ENCODE data around the gene RB1.

Gene RB1

GRCh38 chr13:48383384-48383783 is 79.8 kb downstream of the RB1 start:
- 89 to 92% methylated on average over 2 of the region's 2 CpGs for WGBS, 2 experiments
- Histone ChIP-seq H3K27ac (ENCODE audit: insufficient read depth, low read depth, low read length, poor library complexity, severe bottlenecking) (no peak overlapping the region), H3K27me3 (ENCODE audit: control insufficient read depth, insufficient read depth, low read length, poor library complexity, severe bottlenecking) (no peaks in the 10 kb centered on the region), H3K9me3 (ENCODE audit: control insufficient read depth, low read length) (no peaks in the 10 kb centered on the region), H3K36me3 (ENCODE audit: control insufficient read depth, insufficient read depth, low read length) (no peaks in the 10 kb centered on the region), H3K4me3 (ENCODE audit: insufficient read depth, low read depth, low read length) (no peak overlapping the region), H3K4me1 (ENCODE audit: control insufficient read depth, insufficient read depth, low read length) (no peaks in the 10 kb centered on the region)

DNA sequence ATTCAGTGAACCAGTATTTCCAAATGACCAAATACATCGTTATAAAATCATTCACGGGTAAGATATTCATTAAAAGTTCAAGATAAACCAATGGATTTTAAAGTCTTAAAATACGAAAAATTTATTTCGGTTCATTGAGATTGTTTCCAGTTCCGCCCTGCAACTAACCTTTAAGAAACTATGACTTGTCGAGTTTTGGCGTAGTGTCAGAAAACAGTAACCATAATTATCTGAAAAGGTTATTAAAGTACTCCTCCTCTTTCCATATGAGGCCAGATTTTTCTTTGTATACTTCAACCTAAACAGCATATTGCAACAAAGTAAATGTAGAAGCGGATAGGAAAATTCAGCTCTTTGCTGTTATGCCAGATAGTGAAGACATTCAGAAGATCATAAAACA is 83.3 kb downstream of the RB1 start:
- H3K27me3 ChIP-seq (ENCODE audit: control insufficient read depth, insufficient read depth, low read length, poor library complexity, severe bottlenecking) = no peaks in the 10 kb centered on the region
- H3K4me3 ChIP-seq (ENCODE audit: insufficient read depth, low read depth, low read length) = no peak overlapping the region
- H3K36me3 ChIP-seq (ENCODE audit: control insufficient read depth, insufficient read depth, low read length) = no peaks in the 10 kb centered on the region
- no peaks in the 10 kb centered on the region for H3K9me3 ChIP-seq (ENCODE audit: control insufficient read depth, low read length)
- no peak overlapping the region for H3K27ac ChIP-seq (ENCODE audit: insufficient read depth, low read depth, low read length, poor library complexity, severe bottlenecking)
- H3K4me1 ChIP-seq (ENCODE audit: control insufficient read depth, insufficient read depth, low read length) = no peaks in the 10 kb centered on the region
- WGBS, 2 experiments = 96 to 99% methylated on average over 6 to 8 of the region's 8 CpGs

- no peak overlapping the region for H3K27ac ChIP-seq (ENCODE audit: insufficient read depth, low read depth, low read length, poor library complexity, severe bottlenecking)
- H3K4me1 ChIP-seq (ENCODE audit: control insufficient read depth, insufficient read depth, low read length) = no peaks in the 10 kb centered on the region
- WGBS, 2 experiments = 90 to 97% methylated on average over 3 of the region's 3 CpGs
- H3K27me3 ChIP-seq (ENCODE audit: control insufficient read depth, insufficient read depth, low read length, poor library complexity, severe bottlenecking) = no peaks in the 10 kb centered on the region
- no peaks in the 10 kb centered on the region for H3K9me3 ChIP-seq (ENCODE audit: control insufficient read depth, low read length)
- no peaks in the 10 kb centered on the region for H3K36me3 ChIP-seq (ENCODE audit: control insufficient read depth, insufficient read depth, low read length)
- H3K4me3 ChIP-seq (ENCODE audit: insufficient read depth, low read depth, low read length) = no peak overlapping the region
Observed at GRCh38 chr13:48391257-48391656, 87.7 kb downstream of the RB1 start.

DNA sequence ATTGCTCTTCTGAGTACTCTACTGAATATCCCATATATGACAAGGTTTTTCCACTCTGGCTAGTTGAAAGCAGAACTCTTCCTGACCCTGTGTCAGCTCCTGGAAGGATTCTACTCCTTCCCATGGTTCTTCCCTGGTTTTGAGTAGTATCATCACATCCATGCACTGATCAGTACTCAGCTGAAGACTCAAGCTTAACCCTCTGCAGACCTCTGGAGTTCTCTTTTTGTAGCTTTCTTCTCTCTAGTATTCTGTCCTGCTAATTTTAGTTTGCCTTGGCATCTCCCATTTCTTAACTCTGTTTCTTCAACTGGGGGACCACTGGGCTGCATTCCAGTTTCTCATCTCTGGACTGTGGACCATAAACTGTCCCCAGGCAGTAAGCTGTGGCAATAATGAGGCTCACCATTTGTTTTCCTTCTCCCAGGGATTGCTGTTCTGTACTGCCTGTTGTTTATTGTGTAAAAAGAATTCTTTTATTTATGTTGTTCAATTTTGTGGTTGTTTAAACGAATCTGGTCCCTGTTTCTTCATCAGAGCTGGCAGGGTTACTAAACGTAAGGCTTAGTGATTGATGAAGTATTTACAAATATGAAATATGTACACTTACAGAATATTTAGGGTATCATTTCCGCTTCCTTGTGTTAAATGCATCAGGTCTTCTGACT is 89.6 kb downstream of the RB1 start:
- 83 to 93% methylated on average over 1 to 3 of the region's 3 CpGs for WGBS, 2 experiments
- no peak overlapping the region for H3K27ac ChIP-seq (ENCODE audit: insufficient read depth, low read depth, low read length, poor library complexity, severe bottlenecking)
- H3K36me3 ChIP-seq (ENCODE audit: control insufficient read depth, insufficient read depth, low read length) = no peaks in the 10 kb centered on the region
- no peaks in the 10 kb centered on the region for H3K4me1 ChIP-seq (ENCODE audit: control insufficient read depth, insufficient read depth, low read length)
- no peak overlapping the region for H3K4me3 ChIP-seq (ENCODE audit: insufficient read depth, low read depth, low read length)
- H3K9me3 ChIP-seq (ENCODE audit: control insufficient read depth, low read length) = no peaks in the 10 kb centered on the region
- no peaks in the 10 kb centered on the region for H3K27me3 ChIP-seq (ENCODE audit: control insufficient read depth, insufficient read depth, low read length, poor library complexity, severe bottlenecking)

GRCh38 chr13:48393698-48394085 is 90.1 kb downstream of the RB1 start:
- H3K36me3 ChIP-seq (ENCODE audit: control insufficient read depth, insufficient read depth, low read length) = no peaks in the 10 kb centered on the region
- no peaks in the 10 kb centered on the region for H3K27me3 ChIP-seq (ENCODE audit: control insufficient read depth, insufficient read depth, low read length, poor library complexity, severe bottlenecking)
- WGBS, 2 experiments = 94 to 97% methylated on average over 1 to 2 of the region's 2 CpGs
- no peak overlapping the region for H3K27ac ChIP-seq (ENCODE audit: insufficient read depth, low read depth, low read length, poor library complexity, severe bottlenecking)
- no peaks in the 10 kb centered on the region for H3K9me3 ChIP-seq (ENCODE audit: control insufficient read depth, low read length)
- H3K4me1 ChIP-seq (ENCODE audit: control insufficient read depth, insufficient read depth, low read length) = no peaks in the 10 kb centered on the region
- H3K4me3 ChIP-seq (ENCODE audit: insufficient read depth, low read depth, low read length) = no peak overlapping the region

GRCh38 chr13:48397744-48398143 is 94.2 kb downstream of the RB1 start:
- Histone ChIP-seq H3K4me1 (ENCODE audit: control insufficient read depth, insufficient read depth, low read length) (no peaks in the 10 kb centered on the region), H3K27ac (ENCODE audit: insufficient read depth, low read depth, low read length, poor library complexity, severe bottlenecking) (no peak overlapping the region), H3K36me3 (ENCODE audit: control insufficient read depth, insufficient read depth, low read length) (no peaks in the 10 kb centered on the region), H3K4me3 (ENCODE audit: insufficient read depth, low read depth, low read length) (no peak overlapping the region), H3K27me3 (ENCODE audit: control insufficient read depth, insufficient read depth, low read length, poor library complexity, severe bottlenecking) (no peaks in the 10 kb centered on the region), H3K9me3 (ENCODE audit: control insufficient read depth, low read length) (no peaks in the 10 kb centered on the region)
- WGBS, 2 experiments = 100% methylated on average over 1 of the region's 1 CpG; no CpG with 5 or more reads in 1 of the 2 experiments

GRCh38 chr13:48398450-48399095 is 95.0 kb downstream of the RB1 start:
- Histone ChIP-seq H3K27ac (ENCODE audit: insufficient read depth, low read depth, low read length, poor library complexity, severe bottlenecking) (no peak overlapping the region), H3K36me3 (ENCODE audit: control insufficient read depth, insufficient read depth, low read length) (no peaks in the 10 kb centered on the region), H3K27me3 (ENCODE audit: control insufficient read depth, insufficient read depth, low read length, poor library complexity, severe bottlenecking) (no peaks in the 10 kb centered on the region), H3K9me3 (ENCODE audit: control insufficient read depth, low read length) (no peaks in the 10 kb centered on the region), H3K4me1 (ENCODE audit: control insufficient read depth, insufficient read depth, low read length) (no peaks in the 10 kb centered on the region), H3K4me3 (ENCODE audit: insufficient read depth, low read depth, low read length) (no peak overlapping the region)

GRCh38 chr13:48400090-48400694 is 96.6 kb downstream of the RB1 start:
- Histone ChIP-seq H3K27me3 (ENCODE audit: control insufficient read depth, insufficient read depth, low read length, poor library complexity, severe bottlenecking) (no peaks in the 10 kb centered on the region), H3K9me3 (ENCODE audit: control insufficient read depth, low read length) (no peaks in the 10 kb centered on the region), H3K36me3 (ENCODE audit: control insufficient read depth, insufficient read depth, low read length) (no peaks in the 10 kb centered on the region), H3K4me1 (ENCODE audit: control insufficient read depth, insufficient read depth, low read length) (no peaks in the 10 kb centered on the region), H3K27ac (ENCODE audit: insufficient read depth, low read depth, low read length, poor library complexity, severe bottlenecking) (no peak overlapping the region), H3K4me3 (ENCODE audit: insufficient read depth, low read depth, low read length) (no peak overlapping the region)
- 75 to 91% methylated on average over 1 to 2 of the region's 2 CpGs for WGBS, 2 experiments

DNA sequence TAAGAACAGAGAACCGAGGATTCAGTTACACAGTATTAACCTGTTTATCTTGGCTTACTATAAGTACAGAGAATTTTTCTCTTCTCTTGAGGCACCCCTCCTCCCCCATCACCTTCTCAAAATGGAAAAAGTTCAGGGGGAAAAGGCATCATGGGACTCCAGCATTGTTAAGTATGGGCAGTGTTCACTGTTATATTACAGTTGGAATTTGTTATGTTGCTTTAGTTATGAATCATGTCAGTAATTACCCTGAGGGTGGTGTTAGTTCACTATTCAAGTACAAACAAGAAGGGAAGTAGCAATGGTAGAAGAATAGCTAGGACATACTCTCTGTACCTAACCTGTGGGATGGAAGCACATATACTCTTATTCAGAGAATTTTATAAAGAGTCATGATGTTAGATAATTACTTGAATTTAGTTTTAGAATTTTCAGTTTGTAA is 97.3 kb downstream of the RB1 start:
- Histone ChIP-seq H3K36me3 (ENCODE audit: control insufficient read depth, insufficient read depth, low read length) (no peaks in the 10 kb centered on the region), H3K27ac (ENCODE audit: insufficient read depth, low read depth, low read length, poor library complexity, severe bottlenecking) (no peak overlapping the region), H3K4me3 (ENCODE audit: insufficient read depth, low read depth, low read length) (no peak overlapping the region), H3K27me3 (ENCODE audit: control insufficient read depth, insufficient read depth, low read length, poor library complexity, severe bottlenecking) (no peaks in the 10 kb centered on the region), H3K9me3 (ENCODE audit: control insufficient read depth, low read length) (no peaks in the 10 kb centered on the region), H3K4me1 (ENCODE audit: control insufficient read depth, insufficient read depth, low read length) (no peaks in the 10 kb centered on the region)
- 100% methylated on average over 1 of the region's 1 CpG for WGBS, 2 experiments

DNA sequence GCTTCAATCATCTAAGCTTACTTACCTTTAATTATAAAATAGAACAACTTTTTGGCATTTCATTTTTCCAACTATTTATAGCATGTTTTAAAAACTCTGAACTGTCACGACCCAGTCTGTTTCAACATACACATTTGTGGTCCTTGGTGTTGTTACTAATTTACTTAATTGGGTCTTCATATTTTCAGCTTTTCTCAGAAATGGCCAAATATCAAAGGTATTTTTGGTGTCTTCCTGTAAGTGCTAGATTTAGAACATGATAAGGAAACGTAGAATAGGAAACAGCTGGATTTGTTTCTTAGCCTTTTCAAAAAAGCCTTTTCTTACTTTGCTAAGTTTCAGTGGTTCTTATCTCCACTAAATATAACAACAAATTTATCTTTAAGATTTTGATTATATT is 97.9 kb downstream of the RB1 start:
- H3K9me3 ChIP-seq (ENCODE audit: control insufficient read depth, low read length) = no peaks in the 10 kb centered on the region
- H3K36me3 ChIP-seq (ENCODE audit: control insufficient read depth, insufficient read depth, low read length) = no peaks in the 10 kb centered on the region
- no peaks in the 10 kb centered on the region for H3K27me3 ChIP-seq (ENCODE audit: control insufficient read depth, insufficient read depth, low read length, poor library complexity, severe bottlenecking)
- H3K27ac ChIP-seq (ENCODE audit: insufficient read depth, low read depth, low read length, poor library complexity, severe bottlenecking) = no peak overlapping the region
- WGBS, 2 experiments = 93% methylated on average over 2 of the region's 2 CpGs; no CpG with 5 or more reads in 1 of the 2 experiments
- no peaks in the 10 kb centered on the region for H3K4me1 ChIP-seq (ENCODE audit: control insufficient read depth, insufficient read depth, low read length)
- no peak overlapping the region for H3K4me3 ChIP-seq (ENCODE audit: insufficient read depth, low read depth, low read length)
